Suprapubic skin (tissue), 4 donors: ENCODE measurements around the gene LORICRIN. TPM values are rescaled to one million over a fixed set of nuclear protein-coding genes. Genes with fewer than 3 reads are reported as not detected.

Source experiments
- DNase-seq, 2 donors: peaks; one replicate each; pipeline ENCODE4 v3.0.0-alpha.2; 2019; ENCODE audit warnings: low spot score in 2 of 2
- H3K27ac ChIP-seq: fragments of 200-600 bp; sonication (generic); one replicate; pipeline ENCODE4 v1.5.1; 2019
- H3K27me3 ChIP-seq: fragments of 200-600 bp; sonication (generic); one replicate; pipeline ENCODE4 v1.5.1; 2019
- H3K36me3 ChIP-seq: fragments of 200-600 bp; sonication (generic); one replicate; pipeline ENCODE4 v1.5.1; 2019
- H3K4me1 ChIP-seq: fragments of 200-600 bp; sonication (generic); one replicate; pipeline ENCODE4 v1.5.1; 2019
- H3K4me3 ChIP-seq: fragments of 200-600 bp; sonication (generic); one replicate; pipeline ENCODE4 v1.5.1; 2019; ENCODE audit warnings: mild to moderate bottlenecking
- H3K9me3 ChIP-seq: fragments of 200-600 bp; sonication (generic); one replicate; pipeline ENCODE4 v1.5.1; 2019
- CTCF ChIP-seq, 2 donors: fragments of 200-600 bp in 1 of 2; fragments of 450-650 bp in 1 of 2; sonication (generic) in 1 of 2; IDR thresholded peaks; one replicate each; pipeline ENCODE4 v1.5.1; 2016 to 2019; ENCODE audit warnings: antibody characterized with exemption in 2 of 2, mild to moderate bottlenecking in 1 of 2, moderate library complexity in 1 of 2
- EP300 ChIP-seq: sonication (generic); formaldehyde crosslinking; IDR thresholded peaks from one replicate; pipeline ENCODE4 v1.6.1; 2017; ENCODE audit warnings: antibody characterized with exemption
- POLR2A ChIP-seq, 2 donors: fragments of 450-650 bp; IDR thresholded peaks; one replicate each; pipeline ENCODE4 v1.6.1; 2017; ENCODE audit warnings: antibody characterized with exemption in 2 of 2, mild to moderate bottlenecking in 2 of 2, moderate library complexity in 2 of 2
- POLR2AphosphoS5 ChIP-seq, 3 donors: sonication (generic); formaldehyde crosslinking; IDR thresholded peaks; one replicate each; pipeline ENCODE4 v1.6.1; 2017; ENCODE audit warnings: antibody characterized with exemption in 3 of 3
- WGBS: methylation state at CpG from one replicate; pipeline ENCODE4 v1.1.5; 2018; 5-methylcytosine and 5-hydroxymethylcytosine counted together
- total RNA-seq, 4 donors: library from RNA; depleted of rRNA; stranded (reverse); fragments of >200 nt; gene quantifications; one replicate each; pipeline ENCODE4 v1.1.0, GENCODE V29; 2016

Gene LORICRIN
- total RNA-seq, 4 donors from 2014 or later = 14.9 to 257 (median 228) TPM

GRCh38 chr1:153242160-153242559 is 17.3 kb upstream of the LORICRIN start:
- H3K27ac ChIP-seq = no peak overlapping the region
- no peaks in the 10 kb centered on the region for H3K4me1 ChIP-seq
- WGBS = 78% methylated on average over 1 of the region's 1 CpG
- no peak for TF ChIP-seq EP300
- TF ChIP-seq CTCF (IDR thresholded peaks at IDR 0.05) = no peak
- TF ChIP-seq POLR2AphosphoS5 (IDR thresholded peaks at IDR 0.05) = no peak
- TF ChIP-seq POLR2A (IDR thresholded peaks at IDR 0.05) = no peak
- no peaks in the 10 kb centered on the region for H3K36me3 ChIP-seq
- no peaks in the 10 kb centered on the region for H3K27me3 ChIP-seq
- no peaks in the 10 kb centered on the region for H3K9me3 ChIP-seq
- H3K4me3 ChIP-seq = no peak overlapping the region
- no peak for DNase-seq

- DNase-seq = no peak
- no peak for TF ChIP-seq POLR2AphosphoS5 (IDR thresholded peaks at IDR 0.05)
- no peak for TF ChIP-seq CTCF (IDR thresholded peaks at IDR 0.05)
- no peak for TF ChIP-seq EP300
- no peak for TF ChIP-seq POLR2A (IDR thresholded peaks at IDR 0.05)
- H3K27ac ChIP-seq = no peak overlapping the region
- H3K4me1 ChIP-seq = no peaks in the 10 kb centered on the region
- no peak overlapping the region for H3K4me3 ChIP-seq
- no peaks in the 10 kb centered on the region for H3K36me3 ChIP-seq
- no peaks in the 10 kb centered on the region for H3K9me3 ChIP-seq
- H3K27me3 ChIP-seq = no peaks in the 10 kb centered on the region
- WGBS = 86% methylated on average over 4 of the region's 4 CpGs
Observed at GRCh38 chr1:153245466-153245865, 14.0 kb upstream of the LORICRIN start.

GRCh38 chr1:153246018-153246417 is 13.5 kb upstream of the LORICRIN start:
- WGBS = 94% methylated on average over 1 of the region's 1 CpG
- Histone ChIP-seq H3K27me3 (no peaks in the 10 kb centered on the region), H3K4me1 (no peaks in the 10 kb centered on the region), H3K27ac (no peak overlapping the region), H3K9me3 (no peaks in the 10 kb centered on the region), H3K4me3 (no peak overlapping the region), H3K36me3 (no peaks in the 10 kb centered on the region)
- TF ChIP-seq CTCF (IDR thresholded peaks at IDR 0.05) (no peak), POLR2A (IDR thresholded peaks at IDR 0.05) (no peak), EP300 (no peak), POLR2AphosphoS5 (IDR thresholded peaks at IDR 0.05) (no peak)
- DNase-seq = no peak

GRCh38 chr1:153246825-153247224 is 12.7 kb upstream of the LORICRIN start:
- 82% methylated on average over 2 of the region's 2 CpGs for WGBS
- TF ChIP-seq POLR2AphosphoS5 (IDR thresholded peaks at IDR 0.05) (no peak), POLR2A (IDR thresholded peaks at IDR 0.05) (no peak), EP300 (no peak), CTCF (IDR thresholded peaks at IDR 0.05) (no peak)

GRCh38 chr1:153248176-153248879 is 11.2 kb upstream of the LORICRIN start:
- Histone ChIP-seq H3K27me3 (no peaks in the 10 kb centered on the region), H3K4me1 (no peaks in the 10 kb centered on the region), H3K9me3 (no peaks in the 10 kb centered on the region), H3K27ac (no peak overlapping the region), H3K36me3 (no peaks in the 10 kb centered on the region), H3K4me3 (no peak overlapping the region)
- DNase-seq = no peak
- TF ChIP-seq EP300 (no peak), CTCF (IDR thresholded peaks at IDR 0.05) (no peak), POLR2AphosphoS5 (IDR thresholded peaks at IDR 0.05) (no peak), POLR2A (IDR thresholded peaks at IDR 0.05) (no peak)
- WGBS = 81% methylated on average over 5 of the region's 5 CpGs

More at GRCh38 chr1:153246825-153247224, 12.7 kb upstream of the LORICRIN start:
- DNase-seq = no peak
- Histone ChIP-seq H3K4me3 (no peak overlapping the region), H3K36me3 (no peaks in the 10 kb centered on the region), H3K4me1 (no peaks in the 10 kb centered on the region), H3K27ac (no peak overlapping the region), H3K27me3 (no peaks in the 10 kb centered on the region), H3K9me3 (no peaks in the 10 kb centered on the region)
